ENCODE measurements around the gene IFFO2.

Gene IFFO2

DNA sequence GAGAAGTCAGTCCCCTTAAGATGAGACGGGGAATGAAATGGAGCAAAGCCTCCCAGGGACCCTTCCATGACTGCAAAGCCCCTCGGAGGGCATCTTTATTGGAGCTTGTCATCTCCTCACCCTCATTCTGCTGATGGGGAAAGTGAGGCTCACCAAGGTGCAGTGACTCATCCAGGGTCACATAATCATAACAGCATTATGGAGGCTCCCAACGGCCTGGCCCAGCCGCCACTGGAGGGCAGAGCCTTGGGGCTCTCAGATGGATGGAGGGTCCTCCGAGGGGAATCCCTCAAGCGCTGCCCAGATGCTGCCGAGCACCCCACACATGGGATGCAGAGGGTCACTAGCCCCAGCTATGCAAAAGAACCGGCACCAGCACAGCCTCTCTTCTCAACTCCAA lies 18.9 kb downstream of the IFFO2 start:
- Mint-ChIP-seq H3K27ac (no peak overlapping the region), H3K4me1 (peaks cover 85% of the 10 kb centered on the region), H3K9me3 (no peaks in the 10 kb centered on the region), H3K36me3 (no peaks in the 10 kb centered on the region), H3K27me3 (no peaks in the 10 kb centered on the region), H3K4me3 (no peak overlapping the region)

DNA sequence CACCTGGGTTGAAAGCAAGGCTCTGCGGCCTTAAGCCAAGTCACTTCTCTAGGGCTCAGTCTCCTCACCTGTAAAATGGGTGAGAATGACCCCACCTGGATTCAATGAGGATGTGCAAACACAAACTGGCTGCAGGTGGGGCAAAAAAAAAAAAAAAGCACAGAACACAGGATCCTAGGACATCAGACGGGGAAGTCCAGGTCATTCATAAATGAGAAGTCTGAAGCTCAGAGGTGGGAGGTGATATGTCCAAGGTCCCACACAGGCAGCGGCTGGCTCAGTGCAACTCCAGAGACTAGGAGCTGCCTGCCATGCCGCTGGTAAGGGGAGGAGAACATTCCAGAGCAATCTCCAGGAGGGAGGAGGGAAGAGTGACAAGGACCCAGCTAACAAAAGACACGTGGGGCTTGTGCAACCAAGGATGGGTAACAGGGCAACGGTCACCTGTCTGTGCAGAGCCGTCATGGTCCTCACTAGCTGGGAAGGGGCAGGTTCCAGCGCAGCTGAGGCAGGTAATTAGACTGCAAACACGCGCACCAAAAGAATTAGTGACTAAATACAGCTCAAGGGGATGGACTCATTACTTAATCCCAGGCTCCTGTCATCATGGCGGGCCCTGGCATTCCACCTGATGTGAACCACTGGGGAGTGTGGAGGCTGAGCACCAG lies 19.5 kb downstream of the IFFO2 start:
- H3K27ac Mint-ChIP-seq: peak overlapping the region; percentile 23

DNA sequence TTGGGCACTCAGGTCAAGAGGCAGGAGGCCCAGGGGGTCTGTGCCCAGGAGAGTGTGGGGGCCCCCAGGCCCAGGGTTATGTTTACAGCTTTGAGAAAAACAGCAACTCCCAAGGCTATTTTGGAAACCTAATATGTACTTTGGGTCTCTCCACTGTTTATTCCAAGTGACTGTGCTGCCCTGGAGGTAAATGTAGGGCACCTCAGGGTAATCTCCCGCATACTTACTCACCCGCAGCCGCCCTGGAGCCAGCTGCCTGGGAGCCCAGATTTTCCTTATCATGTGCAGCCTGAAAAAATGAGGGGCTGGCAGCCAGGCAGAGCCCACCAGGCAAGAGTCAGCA lies 20.0 kb downstream of the IFFO2 start:
- no peaks in the 10 kb centered on the region for H3K27me3 Mint-ChIP-seq
- H3K4me3 Mint-ChIP-seq: no peak overlapping the region
- no peaks in the 10 kb centered on the region for H3K9me3 Mint-ChIP-seq
- no peaks in the 10 kb centered on the region for H3K36me3 Mint-ChIP-seq
- H3K27ac Mint-ChIP-seq: peak overlapping the region; percentile 23
- H3K4me1 Mint-ChIP-seq: peaks cover 85% of the 10 kb centered on the region

More for the DNA sequence above, 19.5 kb downstream of the IFFO2 start:
- no peaks in the 10 kb centered on the region for H3K36me3 Mint-ChIP-seq
- H3K4me3 Mint-ChIP-seq: no peak overlapping the region
- peaks cover 85% of the 10 kb centered on the region for H3K4me1 Mint-ChIP-seq
- H3K9me3 Mint-ChIP-seq: no peaks in the 10 kb centered on the region
- no peaks in the 10 kb centered on the region for H3K27me3 Mint-ChIP-seq

DNA sequence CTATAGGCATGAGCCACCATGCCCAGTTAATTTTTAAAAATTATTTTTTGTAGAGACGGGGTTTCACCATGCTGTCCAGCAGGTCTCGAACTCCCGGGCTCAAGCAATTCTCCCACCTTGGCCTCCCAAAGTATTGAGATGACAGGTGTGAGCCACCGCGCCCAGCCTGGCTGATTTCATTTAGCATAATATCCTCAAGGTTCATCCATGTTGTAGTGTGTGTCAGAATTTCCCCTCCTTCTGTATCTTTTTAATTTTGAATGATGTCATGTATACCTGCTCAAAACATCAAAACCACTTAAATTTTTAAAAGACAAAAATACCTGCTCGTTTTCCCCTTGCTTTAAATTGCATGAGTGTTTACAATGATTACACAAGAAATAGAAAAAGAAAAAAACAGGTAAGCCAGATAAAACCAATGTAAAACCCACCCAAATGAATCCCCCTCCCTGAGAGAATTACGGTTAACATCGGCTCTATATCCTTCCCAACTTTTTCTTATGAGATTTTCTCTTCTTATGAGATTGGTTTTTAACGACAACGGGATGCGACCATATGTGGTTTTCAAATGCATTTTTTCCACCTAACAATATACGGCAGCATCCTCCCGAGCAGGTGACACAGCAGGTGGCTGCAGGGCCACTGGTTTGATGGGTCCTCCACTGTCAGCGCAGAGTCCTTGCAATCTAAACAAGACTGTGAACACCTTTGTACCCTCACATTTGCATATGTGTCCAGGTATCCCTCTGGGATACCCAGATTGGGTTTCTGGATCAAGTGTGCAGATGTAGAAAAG lies 22.1 kb downstream of the IFFO2 start:
- peak overlapping the region; percentile 72 for H3K27ac Mint-ChIP-seq
- H3K4me3 Mint-ChIP-seq: peak overlapping the region; percentile 33
- no peaks in the 10 kb centered on the region for H3K27me3 Mint-ChIP-seq
- peaks cover 85% of the 10 kb centered on the region for H3K4me1 Mint-ChIP-seq
- no peaks in the 10 kb centered on the region for H3K9me3 Mint-ChIP-seq
- no peaks in the 10 kb centered on the region for H3K36me3 Mint-ChIP-seq

DNA sequence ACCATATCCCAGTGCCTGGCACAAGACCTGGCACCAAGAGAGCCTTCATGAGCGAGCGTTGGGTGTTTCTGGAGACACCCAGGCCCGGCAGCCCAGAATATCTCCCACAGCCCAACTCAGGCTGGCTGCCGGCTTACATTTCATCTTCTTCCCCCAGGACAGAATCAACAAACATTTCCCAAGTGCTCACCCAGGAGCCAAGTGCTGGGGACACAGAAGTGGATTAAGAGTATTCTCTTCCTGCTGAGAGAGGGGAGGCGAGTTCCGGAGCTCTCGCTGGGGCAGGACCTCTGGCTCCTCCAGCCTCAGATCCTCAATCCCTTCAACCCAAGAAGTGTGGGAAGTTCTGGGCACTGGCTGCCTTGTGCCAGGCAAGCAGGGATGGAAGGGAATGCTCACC lies 23.6 kb downstream of the IFFO2 start:
- H3K27ac Mint-ChIP-seq: no peak overlapping the region
- no peaks in the 10 kb centered on the region for H3K9me3 Mint-ChIP-seq

GRCh38 chr1:18932387-18932786 lies 24.1 kb downstream of the IFFO2 start:
- Mint-ChIP-seq H3K4me1 (peaks cover 91% of the 10 kb centered on the region), H3K36me3 (no peaks in the 10 kb centered on the region), H3K27ac (no peak overlapping the region)

More for the DNA sequence above, 23.6 kb downstream of the IFFO2 start:
- Mint-ChIP-seq H3K4me3 (no peak overlapping the region), H3K27me3 (no peaks in the 10 kb centered on the region), H3K4me1 (peaks cover 90% of the 10 kb centered on the region), H3K36me3 (no peaks in the 10 kb centered on the region)

DNA sequence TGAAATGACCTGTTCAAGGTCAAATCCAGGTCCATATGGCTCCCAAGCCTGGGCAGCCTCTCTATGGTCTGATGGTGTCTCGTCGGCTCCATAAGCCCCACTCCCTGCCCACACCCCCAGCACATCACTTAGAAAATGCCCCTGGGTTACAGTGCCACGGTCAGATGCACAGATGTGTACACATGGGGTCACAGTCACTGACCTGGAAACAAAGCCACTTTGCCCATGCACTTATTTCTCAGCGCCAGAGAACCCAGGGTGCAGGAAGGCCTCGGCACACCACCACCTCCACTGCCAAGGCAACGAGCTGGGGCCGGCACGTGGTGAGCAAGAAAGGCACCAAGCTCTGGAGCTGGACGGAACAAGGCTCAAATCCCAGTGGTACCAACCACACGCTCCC lies 24.7 kb downstream of the IFFO2 start:
- Mint-ChIP-seq H3K4me3 (peak overlapping the region; percentile 7), H3K4me1 (peaks cover 89% of the 10 kb centered on the region), H3K27me3 (no peaks in the 10 kb centered on the region), H3K27ac (peak overlapping the region; percentile 70), H3K9me3 (no peaks in the 10 kb centered on the region), H3K36me3 (no peaks in the 10 kb centered on the region)

More at GRCh38 chr1:18932387-18932786, 24.1 kb downstream of the IFFO2 start:
- no peaks in the 10 kb centered on the region for H3K9me3 Mint-ChIP-seq
- no peak overlapping the region for H3K4me3 Mint-ChIP-seq
- no peaks in the 10 kb centered on the region for H3K27me3 Mint-ChIP-seq

GRCh38 chr1:18929686-18930085 lies 26.8 kb downstream of the IFFO2 start:
- H3K4me3 Mint-ChIP-seq: no peak overlapping the region
- H3K36me3 Mint-ChIP-seq: peaks cover 2% of the 10 kb centered on the region
- H3K9me3 Mint-ChIP-seq: no peaks in the 10 kb centered on the region
- H3K27ac Mint-ChIP-seq: peak overlapping the region; percentile 65
- H3K27me3 Mint-ChIP-seq: no peaks in the 10 kb centered on the region
- peaks cover 84% of the 10 kb centered on the region for H3K4me1 Mint-ChIP-seq

- H3K9me3 Mint-ChIP-seq: no peaks in the 10 kb centered on the region
- H3K4me3 Mint-ChIP-seq: peak overlapping the region; percentile 52
- H3K27ac Mint-ChIP-seq: peak overlapping the region; percentile 77
- no peaks in the 10 kb centered on the region for H3K27me3 Mint-ChIP-seq
- H3K4me1 Mint-ChIP-seq: peaks cover 84% of the 10 kb centered on the region
- peaks cover 2% of the 10 kb centered on the region for H3K36me3 Mint-ChIP-seq
Measured at GRCh38 chr1:18928985-18929384, 27.5 kb downstream of the IFFO2 start.

- peak overlapping the region; percentile 93 for H3K27ac Mint-ChIP-seq
- no peaks in the 10 kb centered on the region for H3K27me3 Mint-ChIP-seq
- H3K4me3 Mint-ChIP-seq: peak overlapping the region; percentile 85
- H3K4me1 Mint-ChIP-seq: peaks cover 85% of the 10 kb centered on the region
- peaks cover 2% of the 10 kb centered on the region for H3K36me3 Mint-ChIP-seq
- H3K9me3 Mint-ChIP-seq: no peaks in the 10 kb centered on the region
Measured at GRCh38 chr1:18928406-18928805, 28.1 kb downstream of the IFFO2 start.

GRCh38 chr1:18927654-18928272 lies 28.7 kb downstream of the IFFO2 start:
- Mint-ChIP-seq H3K4me1 (peaks cover 89% of the 10 kb centered on the region), H3K4me3 (peak overlapping the region; percentile 85), H3K27me3 (no peaks in the 10 kb centered on the region), H3K27ac (peak overlapping the region; percentile 93), H3K9me3 (no peaks in the 10 kb centered on the region), H3K36me3 (peaks cover 2% of the 10 kb centered on the region)

- Mint-ChIP-seq H3K4me3 (peak overlapping the region; percentile 85), H3K4me1 (peaks cover 84% of the 10 kb centered on the region), H3K9me3 (no peaks in the 10 kb centered on the region), H3K27me3 (no peaks in the 10 kb centered on the region), H3K36me3 (peaks cover 2% of the 10 kb centered on the region), H3K27ac (peak overlapping the region; percentile 94)
Measured at GRCh38 chr1:18927082-18927653, 29.3 kb downstream of the IFFO2 start.

- H3K9me3 Mint-ChIP-seq: no peaks in the 10 kb centered on the region
- H3K4me1 Mint-ChIP-seq: peaks cover 79% of the 10 kb centered on the region
- peaks cover 2% of the 10 kb centered on the region for H3K36me3 Mint-ChIP-seq
- peak overlapping the region; percentile 85 for H3K4me3 Mint-ChIP-seq
- H3K27ac Mint-ChIP-seq: peak overlapping the region; percentile 94
- H3K27me3 Mint-ChIP-seq: no peaks in the 10 kb centered on the region
Measured at GRCh38 chr1:18926315-18927081, 30.0 kb downstream of the IFFO2 start.

DNA sequence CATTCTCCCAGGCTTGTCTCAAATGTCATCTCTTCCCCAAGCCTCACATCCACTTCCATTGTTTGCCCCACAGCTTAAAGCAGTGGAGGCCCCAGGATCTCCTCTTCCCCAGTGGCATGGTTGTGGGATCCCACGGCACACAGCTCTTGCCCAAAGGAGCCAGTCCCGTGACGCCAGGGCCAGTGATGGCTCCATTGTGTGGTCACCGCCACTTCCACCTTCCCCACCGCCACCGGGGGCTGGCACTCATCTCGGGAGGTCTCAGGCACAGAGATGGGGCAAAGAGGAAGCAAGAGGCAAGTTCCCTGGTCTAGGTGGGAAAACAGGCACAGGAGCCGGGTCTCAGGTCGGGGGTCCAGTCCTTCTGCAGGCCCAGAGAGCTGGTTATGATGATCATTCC lies 31.2 kb downstream of the IFFO2 start:
- peaks cover 69% of the 10 kb centered on the region for H3K4me1 Mint-ChIP-seq
- peaks cover 2% of the 10 kb centered on the region for H3K36me3 Mint-ChIP-seq
- peak overlapping the region; percentile 45 for H3K4me3 Mint-ChIP-seq
- H3K27ac Mint-ChIP-seq: peak overlapping the region; percentile 92
- no peaks in the 10 kb centered on the region for H3K9me3 Mint-ChIP-seq
- no peaks in the 10 kb centered on the region for H3K27me3 Mint-ChIP-seq

GRCh38 chr1:18924221-18924691 lies 32.2 kb downstream of the IFFO2 start:
- Mint-ChIP-seq H3K27ac (no peak overlapping the region), H3K36me3 (peaks cover 2% of the 10 kb centered on the region), H3K4me1 (peaks cover 61% of the 10 kb centered on the region), H3K9me3 (no peaks in the 10 kb centered on the region), H3K27me3 (no peaks in the 10 kb centered on the region), H3K4me3 (peak overlapping the region; percentile 45)
